Prostate gland (tissue), 2 donors: ENCODE measurements around the gene LAMTOR5. TPM values are rescaled to one million over a fixed set of nuclear protein-coding genes. Genes with fewer than 3 reads are reported as not detected.

Experiments used
- DNase-seq: peaks from one replicate; pipeline ENCODE4 v3.0.0-alpha.2; 2019; ENCODE audit warnings: low spot score
- H3K27ac ChIP-seq, 2 donors: fragments of 200-600 bp; sonication (generic); 2 replicates each; pipeline ENCODE4 v1.5.1; 2017 to 2019
- H3K27me3 ChIP-seq: fragments of 200-600 bp; sonication (generic); replicated peaks from 2 replicates; pipeline ENCODE4 v1.5.1; 2019; ENCODE audit not compliant: insufficient read depth
- H3K36me3 ChIP-seq, 2 donors: fragments of 200-600 bp; sonication (generic); 1 replicate in 1 of 2; 2 replicates in 1 of 2; pipeline versions ENCODE4 v1.5.1 to v1.8.1; 2017 to 2019
- H3K4me1 ChIP-seq: fragments of 200-600 bp; sonication (generic); replicated peaks from 2 replicates; pipeline ENCODE4 v1.5.1; 2019
- H3K4me3 ChIP-seq, 2 donors: fragments of 200-600 bp; sonication (generic); 2 replicates each; pipeline ENCODE4 v1.5.1; 2017 to 2019
- H3K9me3 ChIP-seq: fragments of 200-600 bp; sonication (generic); 2 replicates; pipeline ENCODE4 v1.5.1; 2017
- CTCF ChIP-seq, 4 experiments: fragments of 200-600 bp in 2 of 4; fragments of 450-650 bp in 2 of 4; sonication (generic) in 2 of 4; IDR thresholded peaks; 1 replicate in 3 of 4; 2 replicates in 1 of 4; pipeline ENCODE4 v1.5.1; 2016 to 2019; ENCODE audit warnings: antibody characterized with exemption in 4 of 4, mild to moderate bottlenecking in 2 of 4, moderate library complexity in 2 of 4
- POLR2A ChIP-seq: fragments of 450-650 bp; IDR thresholded peaks from one replicate; pipeline ENCODE4 v1.6.1; 2016; ENCODE audit warnings: antibody characterized with exemption, mild to moderate bottlenecking
- POLR2AphosphoS5 ChIP-seq: sonication (generic); formaldehyde crosslinking; IDR thresholded peaks from one replicate; pipeline ENCODE4 v1.6.1; 2017; ENCODE audit warnings: antibody characterized with exemption
- WGBS: methylation state at CpG from one replicate; pipeline ENCODE4 v1.1.5; 2018; 5-methylcytosine and 5-hydroxymethylcytosine counted together
- intact Hi-C: fragments of 100-400 bp; cut with DNase I; formaldehyde crosslinking; loops from one replicate; pipeline ENCODE4 v1.14.2; 2022
- total RNA-seq, 2 donors: library from RNA; depleted of rRNA; stranded (reverse); fragments of >200 nt; gene quantifications; one replicate each; pipeline ENCODE4 v1.1.0, GENCODE V29; 2016

LAMTOR5 gene
- total RNA-seq, 2 donors from 2014 or later = 86.6 to 132 TPM

GRCh38 chr1:110393691-110394492 is 13.6 kb downstream of the LAMTOR5 start:
- WGBS = 71% methylated on average over 3 of the region's 3 CpGs
- TF ChIP-seq CTCF (IDR thresholded peaks at IDR 0.05) = no peak
- TF ChIP-seq POLR2A = no peak
- no peak overlapping the region for H3K27ac ChIP-seq
- no peaks in the 10 kb centered on the region for H3K27me3 ChIP-seq
- no peak overlapping the region for H3K4me3 ChIP-seq
- intact Hi-C loops = loop anchor here (5.0 kb wide), 1 partner anchor 57 kb away; the partner anchor contains the start of gene RBM15
- no peak for DNase-seq
- H3K4me1 ChIP-seq = no peaks in the 10 kb centered on the region
- H3K9me3 ChIP-seq = no peaks in the 10 kb centered on the region
- no peaks in the 10 kb centered on the region for H3K36me3 ChIP-seq

GRCh38 chr1:110393286-110393685 is 14.2 kb downstream of the LAMTOR5 start:
- H3K27me3 ChIP-seq = no peaks in the 10 kb centered on the region
- no peaks in the 10 kb centered on the region for H3K4me1 ChIP-seq
- H3K27ac ChIP-seq = no peak overlapping the region
- no peak overlapping the region for H3K4me3 ChIP-seq
- DNase-seq = no peak
- no peaks in the 10 kb centered on the region for H3K9me3 ChIP-seq
- no peaks in the 10 kb centered on the region for H3K36me3 ChIP-seq
- TF ChIP-seq POLR2A = no peak
- TF ChIP-seq POLR2AphosphoS5 = no peak
- no peak for TF ChIP-seq CTCF (IDR thresholded peaks at IDR 0.05)
- intact Hi-C loops = loop anchor here (5.0 kb wide), 1 partner anchor 56 kb away; the partner anchor contains the start of gene RBM15
- WGBS = 79% methylated on average over 2 of the region's 2 CpGs

GRCh38 chr1:110390692-110391245 is 16.7 kb downstream of the LAMTOR5 start, which contains the start of gene SLC16A4:
Gene SLC16A4, minus strand, starts transcription at chr1:110391026. Its CDS starts 1,703 bp downstream, at chr1:110389323.
- intact Hi-C loops = loop anchor here (5.0 kb wide), 1 partner anchor 53 kb away; the partner anchor contains the start of gene RBM15
- WGBS = 9% methylated on average over 8 of the region's 8 CpGs
- H3K27me3 ChIP-seq = no peaks in the 10 kb centered on the region
- H3K4me3 ChIP-seq = peak within 1 kb of the TSS; percentile 2 to 8
- H3K36me3 ChIP-seq = no peaks in the 10 kb centered on the region
- H3K9me3 ChIP-seq = no peaks in the 10 kb centered on the region
- DNase-seq = no peak
- TF ChIP-seq POLR2AphosphoS5 (no peak), CTCF (IDR thresholded peaks at IDR 0.05) (no peak), POLR2A (peak; percentile 31)
- peak within 1 kb of the TSS; percentile 49 to 50 for H3K27ac ChIP-seq
- H3K4me1 ChIP-seq = no peaks in the 10 kb centered on the region

- 39% methylated on average over 6 of the region's 6 CpGs for WGBS
- no peak for DNase-seq
- Histone ChIP-seq H3K9me3 (no peaks in the 10 kb centered on the region), H3K27me3 (no peaks in the 10 kb centered on the region), H3K4me3 (peak overlapping the region; percentile 2 to 8), H3K4me1 (no peaks in the 10 kb centered on the region), H3K27ac (peak overlapping the region; percentile 49 to 50), H3K36me3 (no peaks in the 10 kb centered on the region)
- TF ChIP-seq POLR2AphosphoS5 (peak; percentile 27), CTCF (IDR thresholded peaks at IDR 0.05) (no peak), POLR2A (no peak)
- intact Hi-C loops = loop anchor here (5.0 kb wide), 1 partner anchor 53 kb away; the partner anchor contains the start of gene RBM15
Measured at GRCh38 chr1:110390096-110390495, 17.4 kb downstream of the LAMTOR5 start.
